Measurements from ENCODE around the gene ACAP1.
"Not testable (repeated sequence)": the region's sequence is repeated elsewhere in the genome, so short reads cannot be mapped to it uniquely, and the experiment has no call there.

Gene ACAP1

GRCh38 chr17:7356756-7357155 lies 20.4 kb downstream of the ACAP1 start:
- no peak for DNase-seq

GRCh38 chr17:7357381-7357780 lies 21.1 kb downstream of the ACAP1 start:
- DNase-seq, result no peak

- no peak for DNase-seq
Measured at GRCh38 chr17:7361906-7362305, 25.6 kb downstream of the ACAP1 start.

GRCh38 chr17:7363311-7363710 lies 27.0 kb downstream of the ACAP1 start:
- DNase-seq, result no peak

- DNase-seq, result not testable (repeated sequence)
Measured at GRCh38 chr17:7365963-7366362, 29.6 kb downstream of the ACAP1 start.

- no peak for DNase-seq
Measured at GRCh38 chr17:7367083-7367482, 30.8 kb downstream of the ACAP1 start.

- DNase-seq, result no peak
Measured at GRCh38 chr17:7367918-7368598, 31.7 kb downstream of the ACAP1 start.

GRCh38 chr17:7368599-7368994 lies 32.3 kb downstream of the ACAP1 start:
- DNase-seq, result not testable (repeated sequence)

GRCh38 chr17:7369825-7370224 lies 33.5 kb downstream of the ACAP1 start:
- DNase-seq, result no peak

- DNase-seq, result no peak
Measured at GRCh38 chr17:7370853-7371252, 34.5 kb downstream of the ACAP1 start.

- no peak for DNase-seq
Measured at GRCh38 chr17:7374353-7374752, 38.0 kb downstream of the ACAP1 start.

GRCh38 chr17:7379134-7379533 lies 42.8 kb downstream of the ACAP1 start:
- no peak for DNase-seq

GRCh38 chr17:7380321-7380720 lies 44.0 kb downstream of the ACAP1 start:
- DNase-seq, result no peak

GRCh38 chr17:7380855-7381683 lies 44.7 kb downstream of the ACAP1 start, which contains the start of gene TNK1:
TSS of gene TNK1 (plus strand) at chr17:7381089. CDS start at chr17:7382927, 1,838 bp downstream.
- no peak for DNase-seq

- no peak for DNase-seq
Measured at GRCh38 chr17:7382901-7383300, 46.6 kb downstream of the ACAP1 start.

- no peak for DNase-seq
Measured at GRCh38 chr17:7383371-7383741, 47.0 kb downstream of the ACAP1 start.

GRCh38 chr17:7383742-7384488 lies 47.6 kb downstream of the ACAP1 start:
- DNase-seq, result peak; percentile 13

- no peak for DNase-seq
Measured at GRCh38 chr17:7384489-7385081, 48.3 kb downstream of the ACAP1 start.

GRCh38 chr17:7388856-7389255 lies 52.5 kb downstream of the ACAP1 start:
- DNase-seq, result no peak

GRCh38 chr17:7389924-7390910 lies 53.9 kb downstream of the ACAP1 start:
- no peak for DNase-seq

- no peak for DNase-seq
Measured at GRCh38 chr17:7391307-7391706, 55.0 kb downstream of the ACAP1 start.

All from NCI-H526 treated with DMSO at 0.1 percent for 48 hours (cell line).